Measurements from ENCODE around the gene GRIK5.
A peak's percentile ranks its signal among the peaks of the same experiment; 100 is the strongest.
"Not testable (repeated sequence)": the region's sequence is repeated elsewhere in the genome, so short reads cannot be mapped to it uniquely, and the experiment has no call there.

Gene GRIK5

GRCh38 chr19:42040491-42040890 lies 29.5 kb downstream of the GRIK5 start:
- H3K9me3 ChIP-seq; H3K4me1 ChIP-seq; in situ Hi-C loops (cut with MboI; ENCODE audit: low sequenced_read_pairs); H3K4me3 ChIP-seq; DNase-seq (ENCODE audit: low spot score in 2 of 2); H3K36me3 ChIP-seq (replicated peaks); H3K27me3 ChIP-seq (ENCODE audit: low read depth): not testable (repeated sequence)

DNA sequence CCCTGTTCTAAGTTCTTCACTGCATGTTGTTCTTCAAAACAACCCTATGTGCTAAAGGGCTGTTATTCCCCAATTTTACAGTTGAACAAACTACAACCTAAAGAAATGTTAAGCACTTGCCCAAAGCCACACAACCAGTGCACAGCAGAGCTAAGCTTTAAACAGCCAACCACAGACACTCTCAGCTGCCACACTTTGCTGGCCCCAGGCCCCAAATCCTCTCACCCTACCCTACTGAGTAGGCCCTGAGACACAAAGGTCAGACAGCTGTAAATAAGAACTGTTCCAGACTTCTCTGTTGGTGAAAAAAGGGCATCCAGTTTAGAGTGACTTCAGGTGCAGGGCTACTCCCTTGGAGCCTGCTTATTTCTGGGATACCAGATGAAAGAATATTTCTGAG lies 30.0 kb downstream of the GRIK5 start:
- Histone ChIP-seq H3K9me3 (no peaks in the 10 kb centered on the region), H3K36me3 (replicated peaks) (no peaks in the 10 kb centered on the region), H3K4me3 (no peak overlapping the region), H3K27me3 (ENCODE audit: low read depth) (no peaks in the 10 kb centered on the region), H3K4me1 (no peaks in the 10 kb centered on the region)
- no peak for DNase-seq (ENCODE audit: low spot score in 2 of 2)
- in situ Hi-C loops (cut with MboI; ENCODE audit: low sequenced_read_pairs), result no loop called here

- Histone ChIP-seq H3K4me3 (no peak overlapping the region), H3K36me3 (replicated peaks) (no peaks in the 10 kb centered on the region), H3K9me3 (no peaks in the 10 kb centered on the region), H3K27me3 (ENCODE audit: low read depth) (no peaks in the 10 kb centered on the region), H3K4me1 (no peaks in the 10 kb centered on the region)
- in situ Hi-C loops (cut with MboI; ENCODE audit: low sequenced_read_pairs), result no loop called here
- no peak for DNase-seq (ENCODE audit: low spot score in 2 of 2)
Observed at GRCh38 chr19:42038666-42039065, 31.3 kb downstream of the GRIK5 start.

GRCh38 chr19:42037649-42038048 lies 32.4 kb downstream of the GRIK5 start:
- no peak for DNase-seq (ENCODE audit: low spot score in 2 of 2)
- Histone ChIP-seq H3K36me3 (replicated peaks) (no peaks in the 10 kb centered on the region), H3K9me3 (no peaks in the 10 kb centered on the region), H3K27me3 (ENCODE audit: low read depth) (no peaks in the 10 kb centered on the region), H3K4me3 (no peak overlapping the region), H3K4me1 (peaks cover 2% of the 10 kb centered on the region)
- in situ Hi-C loops (cut with MboI; ENCODE audit: low sequenced_read_pairs), result no loop called here

DNA sequence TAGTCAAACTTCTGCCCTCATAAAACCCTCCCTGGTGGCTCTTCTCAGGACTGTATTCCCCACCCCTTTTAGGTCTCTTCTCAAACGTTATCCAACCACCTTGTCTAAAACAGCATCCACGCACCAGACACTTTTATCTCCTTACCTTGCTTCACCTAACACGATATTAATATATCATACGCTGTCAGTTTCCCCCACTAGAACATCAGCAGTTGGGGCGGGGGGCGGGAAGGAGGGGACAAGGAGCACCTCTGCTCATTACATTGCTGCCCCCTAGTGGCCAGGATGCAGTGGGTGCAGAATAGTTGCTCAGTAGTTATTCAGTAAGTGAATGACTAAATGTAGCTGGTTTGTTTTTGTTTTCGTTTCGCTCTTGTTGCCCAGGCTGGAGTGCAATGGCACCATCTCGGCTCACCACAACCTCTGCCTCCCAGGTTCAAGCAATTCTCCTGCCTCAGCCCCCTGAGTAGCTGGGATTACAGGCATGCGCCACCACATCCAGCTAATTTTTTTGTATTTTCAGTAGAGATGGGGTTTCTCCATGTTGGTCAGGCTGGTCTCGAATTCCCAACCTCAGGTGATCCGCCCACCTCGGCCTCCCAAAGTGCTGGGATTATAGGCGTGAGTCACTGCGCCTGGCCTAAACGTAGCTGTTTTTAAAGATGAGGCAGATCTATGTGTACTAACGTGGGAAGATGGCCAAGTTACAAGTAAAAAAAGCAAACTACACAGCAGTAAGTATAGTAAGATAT lies 35.2 kb downstream of the GRIK5 start:
- H3K9me3 ChIP-seq; H3K4me1 ChIP-seq; H3K27me3 ChIP-seq (ENCODE audit: low read depth); H3K36me3 ChIP-seq (replicated peaks); in situ Hi-C loops (cut with MboI; ENCODE audit: low sequenced_read_pairs): not testable (repeated sequence)
- H3K4me3 ChIP-seq, result peak overlapping the region; percentile 8
- DNase-seq (ENCODE audit: low spot score in 2 of 2), result peak; percentile 71 to 81

DNA sequence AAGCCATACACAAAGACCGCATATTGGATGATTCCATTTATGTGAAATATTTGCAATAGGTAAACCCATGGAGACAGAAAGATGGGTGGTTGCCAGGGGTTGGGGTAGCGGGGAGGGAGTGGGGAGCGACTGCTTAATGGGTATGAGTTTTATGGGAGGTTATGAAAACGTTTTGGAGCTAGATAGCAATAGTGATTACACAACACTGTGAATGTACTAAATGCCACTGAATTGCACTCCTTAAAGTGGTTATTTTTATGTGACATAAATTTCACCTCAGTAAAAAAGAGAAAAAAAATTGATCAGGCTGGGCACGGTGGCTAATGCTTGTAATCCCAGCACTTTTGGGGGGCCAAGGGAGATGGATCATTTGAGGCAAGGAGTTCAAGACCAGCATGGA lies 36.6 kb downstream of the GRIK5 start:
- Histone ChIP-seq H3K4me1 (peaks cover 6% of the 10 kb centered on the region), H3K9me3 (no peaks in the 10 kb centered on the region), H3K27me3 (ENCODE audit: low read depth) (no peaks in the 10 kb centered on the region), H3K4me3 (no peak overlapping the region), H3K36me3 (replicated peaks) (no peaks in the 10 kb centered on the region)
- DNase-seq (ENCODE audit: low spot score in 2 of 2), result no peak
- in situ Hi-C loops (cut with MboI; ENCODE audit: low sequenced_read_pairs), result no loop called here

GRCh38 chr19:42032431-42032830 lies 37.6 kb downstream of the GRIK5 start:
- H3K9me3 ChIP-seq, result no peaks in the 10 kb centered on the region
- peak; percentile 70 to 85 for DNase-seq (ENCODE audit: low spot score in 2 of 2)
- H3K36me3 ChIP-seq (replicated peaks), result no peaks in the 10 kb centered on the region
- no peak overlapping the region for H3K4me3 ChIP-seq
- no peaks in the 10 kb centered on the region for H3K27me3 ChIP-seq (ENCODE audit: low read depth)
- in situ Hi-C loops (cut with MboI; ENCODE audit: low sequenced_read_pairs), result no loop called here
- H3K4me1 ChIP-seq, result peaks cover 6% of the 10 kb centered on the region

DNA sequence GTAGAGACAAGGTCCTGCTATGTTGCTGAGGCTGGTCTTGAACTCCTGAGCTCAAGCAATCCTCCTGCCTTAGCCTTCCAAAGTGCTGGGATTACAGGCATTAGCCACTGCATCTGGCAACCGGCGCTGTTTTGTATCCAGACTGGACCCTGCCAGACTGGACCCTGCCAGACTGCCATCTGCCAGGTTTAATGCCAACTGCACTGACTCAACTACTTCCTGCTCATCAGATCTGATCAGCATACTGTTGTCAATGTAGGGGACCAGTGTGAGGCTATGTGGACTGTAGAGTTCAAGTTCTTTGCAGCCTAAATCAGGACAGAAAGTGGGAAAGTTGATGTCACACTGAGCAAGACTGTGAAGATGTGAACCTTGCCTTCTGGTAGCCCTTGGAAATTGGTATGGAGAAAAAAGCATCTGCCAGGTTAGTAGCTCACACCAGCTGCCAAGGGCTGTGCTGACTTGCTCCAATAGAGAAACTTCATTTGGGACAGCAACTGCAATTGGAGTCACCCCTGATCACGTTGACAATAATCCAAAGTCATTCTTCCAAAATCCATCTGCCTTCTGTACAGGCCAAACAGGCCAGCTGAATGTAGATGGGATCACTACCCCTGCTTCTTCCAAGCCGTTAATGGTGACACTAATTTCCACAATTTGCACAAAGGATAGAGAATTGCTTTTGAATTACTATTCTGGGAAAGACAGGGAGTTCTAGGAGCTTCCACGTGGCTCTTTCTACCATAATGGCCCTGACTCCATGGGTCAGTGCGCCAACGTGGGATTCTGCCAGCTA lies 39.2 kb downstream of the GRIK5 start:
- in situ Hi-C loops (cut with MboI; ENCODE audit: low sequenced_read_pairs), result no loop called here

GRCh38 chr19:42028304-42029216 lies 41.4 kb downstream of the GRIK5 start:
- Histone ChIP-seq H3K36me3 (replicated peaks) (no peaks in the 10 kb centered on the region), H3K4me3 (peak overlapping the region; percentile 6; the same call in 1 of the 2 replicates), H3K27me3 (ENCODE audit: low read depth) (no peaks in the 10 kb centered on the region), H3K9me3 (no peaks in the 10 kb centered on the region), H3K4me1 (peaks cover 6% of the 10 kb centered on the region)
- DNase-seq (ENCODE audit: low spot score in 2 of 2), result peak; percentile 22 to 77
- in situ Hi-C loops (cut with MboI; ENCODE audit: low sequenced_read_pairs), result no loop called here

More for the DNA sequence above, 39.2 kb downstream of the GRIK5 start:
- H3K4me3 ChIP-seq, result no peak overlapping the region
- no peaks in the 10 kb centered on the region for H3K36me3 ChIP-seq (replicated peaks)
- H3K27me3 ChIP-seq (ENCODE audit: low read depth), result no peaks in the 10 kb centered on the region
- DNase-seq (ENCODE audit: low spot score in 2 of 2), result no peak
- H3K4me1 ChIP-seq, result peaks cover 6% of the 10 kb centered on the region
- no peaks in the 10 kb centered on the region for H3K9me3 ChIP-seq

- Histone ChIP-seq H3K4me3 (no peak overlapping the region), H3K4me1 (no peaks in the 10 kb centered on the region), H3K36me3 (replicated peaks) (no peaks in the 10 kb centered on the region), H3K27me3 (ENCODE audit: low read depth) (no peaks in the 10 kb centered on the region), H3K9me3 (no peaks in the 10 kb centered on the region)
- DNase-seq (ENCODE audit: low spot score in 2 of 2), result no peak
- in situ Hi-C loops (cut with MboI; ENCODE audit: low sequenced_read_pairs), result no loop called here
Observed at GRCh38 chr19:42024622-42025111, 45.3 kb downstream of the GRIK5 start.

DNA sequence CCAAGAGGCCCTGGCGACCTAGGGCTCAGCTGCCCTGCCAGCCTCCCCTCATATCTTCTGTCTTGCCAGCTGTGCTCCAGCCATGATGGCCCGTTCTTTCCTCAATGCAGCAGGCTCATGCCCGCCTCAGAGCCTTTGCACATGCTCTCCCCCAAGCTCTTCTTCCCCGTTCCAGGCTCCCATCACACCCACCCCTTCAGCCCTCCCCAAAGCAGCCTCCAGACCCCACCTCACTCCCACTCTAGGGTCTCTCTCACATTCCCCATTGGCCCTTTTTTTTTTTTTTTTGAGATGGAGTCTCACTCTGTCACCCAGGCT lies 46.1 kb downstream of the GRIK5 start:
- in situ Hi-C loops (cut with MboI; ENCODE audit: low sequenced_read_pairs), result no loop called here
- Histone ChIP-seq H3K27me3 (ENCODE audit: low read depth) (no peaks in the 10 kb centered on the region), H3K9me3 (no peaks in the 10 kb centered on the region), H3K4me1 (no peaks in the 10 kb centered on the region), H3K4me3 (no peak overlapping the region), H3K36me3 (replicated peaks) (no peaks in the 10 kb centered on the region)
- no peak for DNase-seq (ENCODE audit: low spot score in 2 of 2)

GRCh38 chr19:42023121-42023942 lies 46.7 kb downstream of the GRIK5 start:
- H3K36me3 ChIP-seq (replicated peaks), result no peaks in the 10 kb centered on the region
- no peaks in the 10 kb centered on the region for H3K9me3 ChIP-seq
- no peaks in the 10 kb centered on the region for H3K4me1 ChIP-seq
- in situ Hi-C loops (cut with MboI; ENCODE audit: low sequenced_read_pairs), result no loop called here
- H3K4me3 ChIP-seq, result no peak overlapping the region
- DNase-seq (ENCODE audit: low spot score in 2 of 2), result peak; percentile 24 to 69
- H3K27me3 ChIP-seq (ENCODE audit: low read depth), result no peaks in the 10 kb centered on the region

DNA sequence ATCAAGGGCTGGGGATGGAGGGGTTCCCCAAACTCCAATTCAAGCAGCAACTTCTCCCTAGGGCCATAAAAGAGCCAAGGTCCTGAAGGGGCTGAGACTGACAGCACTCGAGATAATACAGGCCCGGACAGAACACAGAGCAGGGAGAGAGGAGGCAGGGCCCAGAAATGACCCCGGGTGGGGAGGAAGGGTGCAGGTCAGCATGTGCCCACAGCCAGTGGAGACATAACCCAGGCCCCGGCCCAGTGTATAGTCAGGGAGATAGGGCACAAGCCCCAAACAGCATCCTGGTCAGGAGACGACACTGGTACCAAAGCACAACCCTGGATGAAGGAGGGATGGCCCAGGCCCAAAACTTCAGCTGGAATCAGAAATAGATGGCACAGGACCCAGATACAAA lies 47.4 kb downstream of the GRIK5 start:
- Histone ChIP-seq H3K4me1 (no peaks in the 10 kb centered on the region), H3K4me3 (no peak overlapping the region), H3K36me3 (replicated peaks) (no peaks in the 10 kb centered on the region), H3K9me3 (no peaks in the 10 kb centered on the region), H3K27me3 (ENCODE audit: low read depth) (no peaks in the 10 kb centered on the region)
- no peak for DNase-seq (ENCODE audit: low spot score in 2 of 2)
- in situ Hi-C loops (cut with MboI; ENCODE audit: low sequenced_read_pairs), result no loop called here
